IMR-90 (cell line): Measurements from ENCODE around the gene GALNT6. TPM values are rescaled to one million over a fixed set of nuclear protein-coding genes. Genes with fewer than 3 reads are reported as not detected.

Source experiments
- ATAC-seq: fragments of 200-7000 bp; cut with Tn5 transposase; 2 replicates; pipeline ENCODE4 v1.9.1; 2020; ENCODE audit warnings: low read depth, mild to moderate bottlenecking, moderate library complexity
- BruUV-seq: library from RNA; stranded (reverse); fragments of 400-500 nt; replicated peaks from 2 replicates; lab custom pipeline; 2021; lab: Mats Ljungman, UMichigan
- CTCF ChIA-PET: fragments of 300-600 bp; formaldehyde crosslinking; extraction: SDS; loops from one replicate; lab custom pipeline; 2021; ENCODE audit warnings: antibody characterized with exemption; lab: Yijun Ruan, JAX
- POLR2A ChIA-PET: fragments of 300-600 bp; sonication (Branson Sonifier 250); formaldehyde crosslinking; loops from one replicate; lab custom pipeline; 2022; ENCODE audit warnings: antibody characterized with exemption; ENCODE audit not compliant: unreplicated experiment; lab: Charles Lee
- DNase-seq: peaks from one replicate; pipeline ENCODE4 v3.0.0; 2013
- H2AFZ ChIP-seq: replicated peaks from 2 replicates; pipeline ENCODE3; 2013; ENCODE audit warnings: low read length, mild to moderate bottlenecking; ENCODE audit not compliant: poor library complexity
- H2AK5ac ChIP-seq: 2 replicates; pipeline ENCODE4 v1.6.1; 2013; ENCODE audit warnings: low read depth, low read length, inconsistent platforms
- H2AK9ac ChIP-seq: replicated peaks from 2 replicates; pipeline ENCODE3; 2013; ENCODE audit warnings: mild to moderate bottlenecking, low read depth, low read length, moderate library complexity; ENCODE audit not compliant: poor library complexity
- H2BK120ac ChIP-seq: 2 replicates; pipeline ENCODE4 v1.6.1; 2013; ENCODE audit warnings: low read depth, low read length, inconsistent platforms
- H2BK15ac ChIP-seq: 3 replicates; pipeline ENCODE4 v1.6.1; 2013; ENCODE audit warnings: low read depth, low read length, inconsistent platforms
- H2BK20ac ChIP-seq: 2 replicates; pipeline ENCODE4 v1.6.1; 2013; ENCODE audit warnings: low read depth, mild to moderate bottlenecking, inconsistent platforms, low read length, moderate library complexity
- H2BK5ac ChIP-seq: 2 replicates; pipeline ENCODE4 v1.6.1; 2013; ENCODE audit warnings: mild to moderate bottlenecking, low read depth, low read length, inconsistent platforms; ENCODE audit not compliant: poor library complexity, severe bottlenecking
- H3K14ac ChIP-seq: replicated peaks from 2 replicates; pipeline ENCODE4 v1.6.1; 2013; ENCODE audit warnings: low read depth, low read length, inconsistent platforms
- H3K18ac ChIP-seq: 2 replicates; pipeline ENCODE4 v1.6.1; 2013; ENCODE audit warnings: low read depth, low read length, control low read depth
- H3K23ac ChIP-seq: 2 replicates; pipeline ENCODE4 v1.6.1; 2013; ENCODE audit warnings: low read depth, low read length, inconsistent platforms
- H3K27ac ChIP-seq: 2 replicates; pipeline ENCODE4 v1.5.1; 2013; ENCODE audit warnings: mild to moderate bottlenecking, control low read depth, low read length; ENCODE audit not compliant: insufficient read depth
- H3K27me3 ChIP-seq: 2 replicates; pipeline ENCODE4 v1.6.1; 2013; ENCODE audit warnings: low read length; ENCODE audit not compliant: control insufficient read depth, insufficient read depth
- H3K36me3 ChIP-seq: 2 replicates; pipeline ENCODE4 v1.6.1; 2013; ENCODE audit warnings: low read length, mixed read lengths; ENCODE audit not compliant: control insufficient read depth, insufficient read depth
- H3K4ac ChIP-seq: 2 replicates; pipeline ENCODE4 v1.6.1; 2013; ENCODE audit warnings: low read depth, low read length, inconsistent platforms
- H3K4me1 ChIP-seq: 2 replicates; pipeline ENCODE4 v1.6.1; 2013; ENCODE audit warnings: low read length, mixed read lengths; ENCODE audit not compliant: control insufficient read depth, insufficient read depth
- H3K4me2 ChIP-seq: 2 replicates; pipeline ENCODE4 v1.6.1; 2013; ENCODE audit warnings: low read depth, mild to moderate bottlenecking, control low read depth, low read length, moderate library complexity
- H3K4me3 ChIP-seq: 2 replicates; pipeline ENCODE4 v1.5.1; 2013; ENCODE audit warnings: low read depth, mild to moderate bottlenecking, control low read depth, low read length, moderate library complexity; ENCODE audit not compliant: insufficient read depth
- H3K56ac ChIP-seq: 2 replicates; pipeline ENCODE4 v1.6.1; 2013; ENCODE audit warnings: low read length, inconsistent platforms; ENCODE audit not compliant: insufficient read depth; ENCODE audit errors: extremely low read depth
- H3K79me1 ChIP-seq, 2 experiments: 2 replicates each; pipeline ENCODE4 v1.6.1; 2013; ENCODE audit warnings: low read length in 2 of 2, inconsistent platforms in 1 of 2, low read depth in 1 of 2
- H3K9ac ChIP-seq: 2 replicates; pipeline ENCODE4 v1.6.1; 2013; ENCODE audit warnings: low read depth, low read length, control low read depth
- H3K9me1 ChIP-seq: 2 replicates; pipeline ENCODE4 v1.6.1; 2013; ENCODE audit warnings: low read length, inconsistent platforms; ENCODE audit not compliant: insufficient read depth
- H3K9me3 ChIP-seq: 2 replicates; pipeline ENCODE4 v1.6.1; 2013; ENCODE audit warnings: low read length; ENCODE audit not compliant: control insufficient read depth, insufficient read depth
- H4K20me1 ChIP-seq: 2 replicates; pipeline ENCODE4 v1.6.1; 2013; ENCODE audit warnings: low read length, inconsistent platforms; ENCODE audit not compliant: insufficient read depth
- H4K5ac ChIP-seq: 2 replicates; pipeline ENCODE4 v1.6.1; 2013; ENCODE audit warnings: mild to moderate bottlenecking, low read depth, low read length, control low read depth
- H4K8ac ChIP-seq, 2 experiments: 2 replicates each; pipeline ENCODE4 v1.6.1; 2013; ENCODE audit warnings: low read depth in 2 of 2, low read length in 2 of 2, control low read depth in 1 of 2, inconsistent platforms in 1 of 2
- H4K91ac ChIP-seq: 2 replicates; pipeline ENCODE4 v1.6.1; 2013; ENCODE audit warnings: low read depth, low read length, inconsistent platforms; ENCODE audit not compliant: insufficient read depth
- CHD1 ChIP-seq: IDR thresholded peaks from 2 replicates; pipeline ENCODE4 v1.6.1; 2012; ENCODE audit warnings: low read depth, low read length, improper control_type of control experiment
- ELK1 ChIP-seq: fragments of 150-350 bp; IDR thresholded peaks from 2 replicates; pipeline ENCODE4 v1.6.1; 2016; ENCODE audit warnings: low read depth, mild to moderate bottlenecking, low read length, moderate library complexity, borderline replicate concordance
- FOS ChIP-seq: fragments of 150-350 bp; IDR thresholded peaks from 2 replicates; pipeline ENCODE4 v1.6.1; 2016; ENCODE audit warnings: low read depth, low read length
- MAFK ChIP-seq: IDR thresholded peaks from 2 replicates; pipeline ENCODE4 v1.6.1; 2012; ENCODE audit warnings: low read depth, low read length, improper control_type of control experiment
- MAZ ChIP-seq: IDR thresholded peaks from 2 replicates; pipeline ENCODE4 v1.6.1; 2012; ENCODE audit warnings: low read depth, mild to moderate bottlenecking, low read length, improper control_type of control experiment, moderate library complexity, borderline replicate concordance
- MXI1 ChIP-seq: IDR thresholded peaks from 2 replicates; pipeline ENCODE4 v1.6.1; 2012; ENCODE audit warnings: low read depth, mild to moderate bottlenecking, low read length, moderate library complexity, borderline replicate concordance
- POLR2A ChIP-seq: IDR thresholded peaks from 2 replicates; pipeline ENCODE4 v1.6.1; 2012; ENCODE audit warnings: mild to moderate bottlenecking, low read depth, low read length
- RCOR1 ChIP-seq: IDR thresholded peaks from 2 replicates; pipeline ENCODE4 v1.6.1; 2012; ENCODE audit warnings: mild to moderate bottlenecking, low read length, improper control_type of control experiment; ENCODE audit not compliant: insufficient replicate concordance
- WGBS, 2 experiments: methylation state at CpG; one replicate each; pipeline versions ENCODE4 v1.1.5 to v1.1.7; 2013; ENCODE audit warnings: missing lambda C conversion rate in 2 of 2; ENCODE audit not compliant: insufficient read length in 1 of 2; ENCODE audit errors: extremely low coverage in 2 of 2; 5-methylcytosine and 5-hydroxymethylcytosine counted together
- dilution Hi-C: fragments of 300-500 bp; cut with HindIII; formaldehyde crosslinking; loops from one replicate; pipeline ENCODE4 v1.14.3; 2018; ENCODE audit warnings: low sequenced_read_pairs; ENCODE audit not compliant: unreplicated experiment
- in situ Hi-C: fragments of 300-500 bp; cut with MboI; formaldehyde crosslinking; loops from 3 replicates; pipeline ENCODE4 v1.14.3; 2019; ENCODE audit warnings: low sequenced_read_pairs, inconsistent platforms, mixed read lengths
- intact Hi-C: fragments of 100-400 bp; cut with micrococcal nuclease; formaldehyde crosslinking; loops from 2 replicates; pipeline ENCODE4 v1.10.0; 2022
- polyA plus RNA-seq, 3 experiments: library from polyadenylated mRNA; depleted of rRNA; stranded (reverse); fragments of >200 nt; gene quantifications; 2 replicates each; pipeline ENCODE4 v1.2.3, GENCODE V29; 2012; ENCODE audit warnings: low replicate concordance in 1 of 3
- total RNA-seq: library from RNA; depleted of rRNA; stranded (reverse); fragments of >200 nt; gene quantifications from 2 replicates; pipeline ENCODE4 v1.2.3, GENCODE V29; 2012

The GALNT6 gene
- total and polyA plus RNA-seq, 2 of the 4 experiments (the other 2 are of a cell fraction), result 17.1 to 23.7 TPM

DNA sequence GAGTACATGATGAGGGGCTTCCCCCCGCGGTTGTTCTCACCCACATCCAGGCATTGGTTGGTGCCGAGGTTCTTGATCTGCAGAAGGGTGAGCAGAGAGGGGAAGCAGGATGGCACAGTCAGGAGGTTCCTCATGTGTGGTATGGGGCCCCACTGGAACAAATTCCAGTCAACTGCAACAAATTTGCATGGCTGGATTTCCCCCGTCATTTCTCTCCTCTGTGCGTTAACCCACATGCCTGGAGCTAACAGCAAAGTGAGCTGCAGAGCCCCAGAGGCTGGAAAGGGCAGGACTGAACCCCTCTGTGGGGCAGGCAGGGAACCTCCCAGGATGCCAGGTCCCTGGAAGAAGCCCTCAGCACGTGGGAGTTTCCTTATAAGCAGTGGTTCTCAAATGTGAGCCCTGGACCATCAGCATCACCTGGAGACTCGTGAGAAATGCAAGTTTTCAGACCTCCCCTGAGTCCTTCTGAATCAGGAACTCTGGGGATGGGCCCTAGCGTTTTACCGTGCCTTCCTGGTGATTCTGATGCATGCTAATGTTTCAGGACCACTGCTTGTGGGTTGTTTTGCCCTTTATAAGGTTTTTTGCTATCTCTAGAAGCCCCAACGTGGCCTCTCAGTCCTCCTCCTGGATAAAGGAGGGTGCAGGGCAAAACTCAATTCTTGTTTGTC is 33.7 kb downstream of the GALNT6 start:
- Histone ChIP-seq H3K9me3 (no peaks in the 10 kb centered on the region), H4K8ac (no peak overlapping the region), H2BK20ac (no peak overlapping the region), H3K4me1 (no peaks in the 10 kb centered on the region), H3K36me3 (0 out of 2 replicates have a peak, but pooled peaks cover 1% of the 10 kb centered on the region), H3K27me3 (peaks cover 3% of the 10 kb centered on the region; the same call in 1 of the 2 replicates), H3K4ac (no peak overlapping the region), H4K91ac (no peak overlapping the region), H4K5ac (no peak overlapping the region), H3K23ac (no peak overlapping the region), H2AK5ac (no peak overlapping the region), H3K56ac (no peak overlapping the region), H3K27ac (no peak overlapping the region), H3K9me1 (0 out of 2 replicates have a peak, but pooled peaks cover 4% of the 10 kb centered on the region), H2BK120ac (no peak overlapping the region), H2BK5ac (no peak overlapping the region), H3K4me2 (no peak overlapping the region), H2AK9ac (no peak overlapping the region), H3K14ac (no peak overlapping the region), H3K9ac (no peak overlapping the region), H2AFZ (no peak overlapping the region), H4K20me1 (no peaks in the 10 kb centered on the region), H3K4me3 (no peak overlapping the region), H2BK15ac (no peak overlapping the region), H3K79me1 (no peaks in the 10 kb centered on the region), H3K18ac (no peak overlapping the region)
- POLR2A ChIA-PET, result no interaction called here
- DNase-seq, result no peak
- dilution Hi-C loops, result no loop called here
- BruUV-seq, result no TSS peak
- TF ChIP-seq FOS, result no peak
- TF ChIP-seq CHD1, result no peak
- no peak for TF ChIP-seq MAZ
- no peak for TF ChIP-seq POLR2A
- TF ChIP-seq ELK1, result no peak
- TF ChIP-seq MAFK, result no peak
- TF ChIP-seq MXI1, result no peak
- TF ChIP-seq RCOR1, result no peak
- ATAC-seq, result no peak
- CTCF ChIA-PET, result no interaction called here
- in situ Hi-C loops, result loop anchor here (25.0 kb wide), 1 partner anchor 845 kb away; the partner anchor contains the start of gene DIP2B
- intact Hi-C loops, result no loop called here
- WGBS, 2 experiments, result 100% methylated on average over 1 of the region's 10 CpGs; no CpG with 5 or more reads in 1 of the 2 experiments
